ENCODE measurements around the gene SRGAP2B.
"Not testable (repeated sequence)": the region's sequence is repeated elsewhere in the genome, so short reads cannot be mapped to it uniquely, and the experiment has no call there.

- not testable (repeated sequence) for TF ChIP-seq POLR2A, CTCF (IDR thresholded peaks at IDR 0.05)
Measured at GRCh38 chr1:144893062-144893461, 202.1 kb downstream of the SRGAP2B start.
